Measurements from ENCODE around the gene COQ8B.
"Not testable (repeated sequence)": the region's sequence is repeated elsewhere in the genome, so short reads cannot be mapped to it uniquely, and the experiment has no call there.

COQ8B gene

GRCh38 chr19:40741527-40742390 is 25.1 kb upstream of the COQ8B start:
- no peak for DNase-seq

GRCh38 chr19:40740747-40741146 is 24.1 kb upstream of the COQ8B start:
- no peak for DNase-seq

GRCh38 chr19:40739871-40740703 is 23.4 kb upstream of the COQ8B start:
- DNase-seq, result no peak

- DNase-seq, result no peak
These were observed 22.5 kb upstream of the COQ8B start for GRCh38 chr19:40739030-40739839.

- no peak for DNase-seq
These were observed 20.5 kb upstream of the COQ8B start for GRCh38 chr19:40737102-40737644.

GRCh38 chr19:40736661-40737060 is 20.0 kb upstream of the COQ8B start:
- DNase-seq, result no peak

GRCh38 chr19:40735013-40735771 is 18.5 kb upstream of the COQ8B start:
- no peak for DNase-seq

- DNase-seq, result no peak
These were observed 16.5 kb upstream of the COQ8B start for GRCh38 chr19:40733149-40733548.

GRCh38 chr19:40732304-40732703 is 15.6 kb upstream of the COQ8B start:
- not testable (repeated sequence) for DNase-seq

GRCh38 chr19:40730065-40730464 is 13.4 kb upstream of the COQ8B start:
- DNase-seq, result not testable (repeated sequence)

- DNase-seq, result no peak
These were observed 9.6 kb upstream of the COQ8B start for GRCh38 chr19:40726279-40726678.

- no peak for DNase-seq
These were observed 8.2 kb upstream of the COQ8B start for GRCh38 chr19:40724855-40725254.

GRCh38 chr19:40724315-40724714 is 7.6 kb upstream of the COQ8B start:
- no peak for DNase-seq

GRCh38 chr19:40723661-40724254 is 7.1 kb upstream of the COQ8B start:
- no peak for DNase-seq

GRCh38 chr19:40721936-40722661 is 5.4 kb upstream of the COQ8B start:
- DNase-seq, result no peak

- DNase-seq, result no peak
These were observed 4.4 kb upstream of the COQ8B start for GRCh38 chr19:40721140-40721486.

GRCh38 chr19:40719414-40719894 is 2.8 kb upstream of the COQ8B start:
- no peak for DNase-seq

- DNase-seq, result no peak
These were observed 2.2 kb upstream of the COQ8B start for GRCh38 chr19:40718774-40719391.

GRCh38 chr19:40717880-40718773 is 1.4 kb upstream of the COQ8B start:
- no peak for DNase-seq

Data from NCI-H2081 treated with DMSO at 0.1 percent for 48 hours (cell line).